ENCODE measurements around the gene ITGB1BP1.

ITGB1BP1 gene

DNA sequence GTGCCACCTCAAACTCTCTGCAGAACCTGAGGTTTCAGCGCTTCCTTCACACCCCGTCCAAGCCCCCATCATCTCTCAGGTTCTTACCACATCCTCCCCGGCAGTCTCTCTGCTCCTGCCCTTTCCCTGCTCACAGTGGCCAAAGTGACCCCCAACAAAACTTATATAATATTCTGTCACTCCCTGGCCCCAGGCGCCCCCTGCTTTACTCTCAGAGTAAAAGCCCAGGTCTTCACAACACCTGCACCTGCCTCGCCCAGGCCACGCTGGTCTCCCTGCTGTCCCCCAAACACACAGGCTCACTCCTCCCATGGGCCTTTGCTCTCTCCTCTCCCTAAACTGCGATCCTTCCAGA, 6.4 kb downstream of the ITGB1BP1 start:
- H3K27ac ChIP-seq = no peak overlapping the region
- TF ChIP-seq, protein P1, sequence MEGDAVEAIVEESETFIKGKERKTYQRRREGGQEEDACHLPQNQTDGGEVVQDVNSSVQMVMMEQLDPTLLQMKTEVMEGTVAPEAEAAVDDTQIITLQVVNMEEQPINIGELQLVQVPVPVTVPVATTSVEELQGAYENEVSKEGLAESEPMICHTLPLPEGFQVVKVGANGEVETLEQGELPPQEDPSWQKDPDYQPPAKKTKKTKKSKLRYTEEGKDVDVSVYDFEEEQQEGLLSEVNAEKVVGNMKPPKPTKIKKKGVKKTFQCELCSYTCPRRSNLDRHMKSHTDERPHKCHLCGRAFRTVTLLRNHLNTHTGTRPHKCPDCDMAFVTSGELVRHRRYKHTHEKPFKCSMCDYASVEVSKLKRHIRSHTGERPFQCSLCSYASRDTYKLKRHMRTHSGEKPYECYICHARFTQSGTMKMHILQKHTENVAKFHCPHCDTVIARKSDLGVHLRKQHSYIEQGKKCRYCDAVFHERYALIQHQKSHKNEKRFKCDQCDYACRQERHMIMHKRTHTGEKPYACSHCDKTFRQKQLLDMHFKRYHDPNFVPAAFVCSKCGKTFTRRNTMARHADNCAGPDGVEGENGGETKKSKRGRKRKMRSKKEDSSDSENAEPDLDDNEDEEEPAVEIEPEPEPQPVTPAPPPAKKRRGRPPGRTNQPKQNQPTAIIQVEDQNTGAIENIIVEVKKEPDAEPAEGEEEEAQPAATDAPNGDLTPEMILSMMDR (conservative IDR thresholded peaks at IDR 0.05) = no peak

DNA sequence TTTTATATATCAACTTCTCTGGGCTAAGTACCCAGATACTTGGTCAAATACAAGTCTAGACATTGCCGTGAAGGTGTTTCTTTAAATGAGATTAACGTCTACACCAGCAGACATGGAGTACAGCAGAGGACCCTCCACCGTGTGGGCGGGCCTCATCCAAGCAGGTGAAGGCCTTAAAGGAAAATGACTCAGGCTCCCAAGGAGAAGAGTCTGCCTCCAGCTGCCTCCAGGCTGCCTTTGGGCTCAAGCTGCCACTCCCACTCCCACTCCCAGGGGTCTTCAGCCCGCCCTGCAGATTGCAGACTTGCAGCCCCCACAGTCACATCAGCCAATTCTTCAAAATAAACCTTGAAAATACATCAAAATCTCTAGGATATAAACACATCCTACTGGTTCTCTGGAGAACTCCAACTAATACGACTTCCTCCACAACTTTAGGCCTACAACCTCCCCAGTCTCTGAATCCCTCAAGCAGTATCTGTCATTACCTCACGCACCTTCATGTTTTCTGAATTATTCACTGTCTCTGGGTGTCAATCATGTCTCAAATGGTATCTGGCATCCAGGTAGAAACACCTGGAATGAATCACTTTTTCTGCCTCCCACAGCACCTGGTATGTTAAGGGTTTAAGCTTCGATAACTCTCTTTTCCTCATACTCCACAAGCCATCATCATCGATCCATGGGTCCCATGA, 6.9 kb downstream of the ITGB1BP1 start:
- TF ChIP-seq, protein P1 (conservative IDR thresholded peaks at IDR 0.05) = no peak
- H3K27ac ChIP-seq = no peak overlapping the region

DNA sequence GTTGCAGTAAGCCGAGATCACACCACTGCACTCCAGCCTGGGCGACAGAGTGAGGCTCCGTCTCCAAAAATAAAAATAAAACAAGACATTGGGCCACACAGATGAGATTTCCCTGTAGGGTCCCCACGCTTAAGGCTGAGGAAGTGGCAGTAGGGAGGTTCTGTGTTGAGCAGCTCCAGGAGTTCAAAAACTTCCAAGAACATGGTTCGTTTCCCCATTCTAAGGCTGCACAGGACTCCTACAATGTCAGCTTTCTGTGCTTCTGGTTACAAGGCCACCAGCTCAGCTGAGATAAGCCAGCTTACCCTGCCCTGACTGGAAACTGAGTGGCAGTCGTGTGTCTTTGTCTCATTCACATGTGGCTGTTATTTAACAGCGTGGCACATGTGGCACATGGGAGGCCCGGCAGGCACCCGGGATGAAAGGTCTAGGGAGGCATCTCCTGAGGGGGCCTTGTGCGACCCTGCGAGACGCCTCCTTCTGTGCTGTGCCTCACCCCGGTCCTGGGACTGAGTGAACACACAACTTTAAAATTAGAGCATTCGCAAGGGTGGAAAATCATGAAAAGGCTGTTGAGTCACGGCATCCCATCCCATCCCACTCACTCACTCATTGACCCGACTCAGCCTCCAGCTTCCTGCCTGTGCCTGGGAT, 7.7 kb downstream of the ITGB1BP1 start:
- TF ChIP-seq, protein P1 (conservative IDR thresholded peaks at IDR 0.05) = no peak
- no peak overlapping the region for H3K27ac ChIP-seq

DNA sequence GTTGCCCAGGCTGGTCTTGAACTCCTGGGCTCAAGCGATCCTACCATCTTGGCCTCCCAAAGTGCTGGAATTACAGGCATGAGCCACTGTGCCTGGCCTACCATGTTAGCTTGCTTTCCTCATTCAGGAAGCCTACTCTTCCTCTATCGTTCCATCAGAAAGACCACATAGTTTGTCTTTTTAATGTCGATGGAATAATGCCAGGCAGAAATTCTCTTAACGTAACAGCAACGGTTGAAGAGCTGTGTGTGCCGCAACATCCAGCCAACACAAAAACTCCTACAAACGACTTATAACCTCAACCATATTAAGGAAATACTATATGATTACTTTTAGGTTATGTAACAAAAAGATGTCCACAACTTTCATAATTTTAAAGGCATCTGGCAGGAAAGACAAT, 10.5 kb downstream of the ITGB1BP1 start:
- TF ChIP-seq, protein P1 (conservative IDR thresholded peaks at IDR 0.05) = no peak
- H3K27ac ChIP-seq = no peak overlapping the region

DNA sequence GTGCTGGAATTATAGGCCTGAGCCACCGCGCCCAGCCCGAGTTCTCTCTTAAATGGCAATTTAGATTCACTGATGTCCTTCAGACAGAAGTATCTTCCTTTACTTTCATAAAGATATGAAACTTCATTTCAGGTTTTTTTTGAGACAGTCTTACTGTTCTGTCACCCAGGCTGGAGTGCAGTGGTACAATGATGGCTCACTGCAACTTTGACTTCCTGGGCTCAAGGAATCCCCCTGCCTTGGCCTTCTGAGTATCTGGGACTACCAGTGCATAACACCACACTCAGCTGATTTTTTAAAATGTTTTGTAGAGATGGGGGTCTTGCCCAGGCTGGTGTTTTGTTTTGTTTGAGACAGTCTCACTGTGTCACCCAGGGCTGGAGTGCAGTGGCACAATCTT, 13.2 kb downstream of the ITGB1BP1 start:
- peak overlapping the region; percentile 69; the same call in 1 of the 2 replicates for H3K27ac ChIP-seq

DNA sequence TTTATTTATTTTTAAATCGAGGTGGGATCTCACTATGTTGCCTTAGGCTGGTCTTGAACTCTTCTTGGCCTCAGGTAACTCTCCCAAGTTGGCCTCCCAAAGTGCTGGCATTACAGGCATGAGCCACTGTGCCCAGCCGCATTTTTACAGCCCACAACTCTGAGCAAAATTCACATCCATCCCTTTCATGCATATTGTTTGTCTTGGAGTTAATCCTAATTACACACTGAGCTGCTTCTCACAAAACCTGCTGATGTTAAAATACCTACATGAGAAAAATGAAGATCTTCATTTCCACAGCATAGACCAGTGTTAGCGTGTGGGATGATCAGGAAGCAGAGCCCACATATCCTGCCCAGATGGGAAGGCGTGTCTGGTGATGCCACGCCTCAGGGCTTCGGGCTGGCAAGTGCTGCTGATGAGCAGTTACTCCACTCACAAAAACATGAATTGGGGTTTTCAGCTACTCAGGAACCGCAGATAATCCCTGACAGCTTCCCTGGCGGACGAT, 14.6 kb downstream of the ITGB1BP1 start:
- TF ChIP-seq, protein P1 (conservative IDR thresholded peaks at IDR 0.05) = no peak
- peak overlapping the region; percentile 69 for H3K27ac ChIP-seq

More for the DNA sequence above, 13.2 kb downstream of the ITGB1BP1 start:
- TF ChIP-seq, protein P1 (conservative IDR thresholded peaks at IDR 0.05) = no peak

DNA sequence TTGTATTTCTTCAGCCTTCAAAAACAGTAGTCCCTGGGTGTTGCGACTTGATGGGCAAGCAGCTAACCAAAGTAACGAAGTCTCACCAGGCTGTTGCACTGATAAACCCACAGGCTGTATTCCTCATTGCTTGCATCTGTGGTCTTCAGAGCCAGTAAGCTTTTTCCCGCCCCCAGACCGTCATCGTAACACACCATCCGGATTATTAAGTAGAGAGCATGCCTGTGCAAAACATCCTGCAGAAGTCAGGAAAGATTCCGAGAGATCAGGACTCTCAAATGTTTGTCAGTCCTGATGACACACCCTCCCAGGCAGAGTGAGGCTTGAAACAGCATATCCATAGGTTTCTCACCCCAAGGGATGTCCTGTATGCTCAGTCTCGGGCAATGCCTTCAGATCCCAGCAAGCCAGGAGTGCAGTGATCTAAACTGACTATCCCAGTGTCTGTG, 15.9 kb downstream of the ITGB1BP1 start:
- peak overlapping the region; percentile 69 for H3K27ac ChIP-seq

More for the DNA sequence above, 15.9 kb downstream of the ITGB1BP1 start:
- TF ChIP-seq, protein P1 (conservative IDR thresholded peaks at IDR 0.05) = no peak

All from VCaP (cell line).